ENCODE results near the gene IFT122. TPM values are rescaled to one million over a fixed set of nuclear protein-coding genes. Genes with fewer than 3 reads are reported as not detected.
"Not testable (repeated sequence)": the region's sequence is repeated elsewhere in the genome, so short reads cannot be mapped to it uniquely, and the experiment has no call there.

The IFT122 gene
- polyA plus RNA-seq, 6 donors from 2014 or later = 4.4 to 9.7 (median 5.1) TPM; not detected in 1

DNA sequence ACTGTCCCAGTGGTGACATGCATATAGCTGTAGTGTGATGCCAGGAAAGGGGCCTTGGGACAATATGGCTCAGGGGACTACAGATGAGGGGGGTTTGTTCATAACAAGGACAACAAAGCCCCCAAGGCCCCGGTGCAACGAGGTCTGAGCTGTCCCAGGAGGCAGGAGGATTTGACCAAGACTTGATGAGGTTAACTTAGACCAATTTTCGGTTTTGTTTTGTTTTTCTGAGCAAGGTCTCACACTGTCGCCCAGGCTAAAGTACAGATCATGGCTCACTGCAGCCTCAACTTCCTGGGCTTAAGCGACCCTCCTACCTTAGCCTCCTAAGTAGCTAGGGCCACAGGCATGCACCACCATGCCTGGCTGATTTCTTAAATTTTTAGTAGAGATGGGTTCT, 35.4 kb upstream of the IFT122 start:
- H3K27ac Mint-ChIP-seq = no peak overlapping the region
- no peaks in the 10 kb centered on the region for H3K27me3 Mint-ChIP-seq
- no peaks in the 10 kb centered on the region for H3K36me3 Mint-ChIP-seq
- ATAC-seq (ENCODE audit: low read depth in 2 of 2) (no peak), DNase-seq (no peak)
- H3K4me1 Mint-ChIP-seq = peaks cover 4 to 22% (median 10%) of the 10 kb centered on the region in 3 donors
- H3K9me3 Mint-ChIP-seq = no peaks in the 10 kb centered on the region
- no peak overlapping the region for H3K4me3 Mint-ChIP-seq

DNA sequence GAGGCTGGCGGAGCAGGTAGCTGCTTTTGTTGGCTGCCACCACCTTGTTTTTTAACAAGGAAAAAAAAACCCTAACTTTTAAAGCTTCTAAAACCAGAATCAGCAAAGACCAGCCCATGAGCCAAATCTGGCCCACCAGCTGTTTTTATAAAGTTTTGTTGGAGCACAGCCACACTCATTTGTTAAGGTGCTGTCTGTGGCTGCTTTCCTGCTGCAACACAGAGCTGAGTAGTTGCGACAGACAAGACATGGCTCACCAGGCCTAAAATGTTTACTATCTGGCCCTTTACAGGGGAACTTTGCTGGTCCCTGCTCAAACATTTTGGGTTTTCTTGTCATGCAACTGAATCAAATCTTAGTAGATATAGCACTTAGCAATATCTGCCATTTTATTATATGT, 30.5 kb upstream of the IFT122 start:
- H3K4me3 Mint-ChIP-seq = no peak overlapping the region
- ATAC-seq (ENCODE audit: low read depth in 2 of 2) (no peak), DNase-seq (no peak)
- H3K27me3 Mint-ChIP-seq = peaks cover 0 to 8% (median 5%) of the 10 kb centered on the region in 3 donors
- peaks cover 0 to 9% (median 6%) of the 10 kb centered on the region in 3 donors for H3K4me1 Mint-ChIP-seq
- H3K36me3 Mint-ChIP-seq = peaks cover 0 to 7% of the 10 kb centered on the region in 2 donors
- H3K9me3 Mint-ChIP-seq = no peaks in the 10 kb centered on the region
- peak overlapping the region in 1 of 6 donors; percentile 66 for H3K27ac Mint-ChIP-seq

DNA sequence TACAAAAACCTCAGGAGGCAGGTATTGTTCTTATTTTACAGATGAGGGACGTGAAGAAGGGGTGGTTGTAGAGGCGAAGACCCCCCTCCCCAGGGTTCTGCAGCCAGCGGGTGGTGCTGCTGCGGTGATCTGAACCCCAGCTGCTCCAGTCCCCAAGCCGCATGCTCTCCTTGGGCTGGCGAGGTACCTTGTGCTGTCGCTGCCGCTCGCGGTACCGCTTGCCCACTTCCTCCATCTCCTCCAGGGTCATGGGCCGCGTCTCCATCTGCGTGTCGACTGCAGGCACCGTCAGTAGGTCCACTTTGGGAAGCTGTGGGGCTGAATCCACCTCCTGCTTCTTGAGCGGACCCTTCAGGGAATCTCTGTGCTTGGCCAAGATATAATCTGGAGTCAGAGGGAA, 29.1 kb upstream of the IFT122 start:
- Mint-ChIP-seq H3K4me3 (no peak overlapping the region), H3K4me1 (peaks cover 0 to 12% (median 9%) of the 10 kb centered on the region in 3 donors), H3K36me3 (peaks cover 0 to 7% of the 10 kb centered on the region in 2 donors), H3K27ac (peak overlapping the region in 2 of 6 donors; percentile 47 to 82), H3K9me3 (no peaks in the 10 kb centered on the region), H3K27me3 (peaks cover 0 to 8% (median 5%) of the 10 kb centered on the region in 3 donors)
- DNase-seq (no peak), ATAC-seq (ENCODE audit: low read depth in 2 of 2) (no peak)

DNA sequence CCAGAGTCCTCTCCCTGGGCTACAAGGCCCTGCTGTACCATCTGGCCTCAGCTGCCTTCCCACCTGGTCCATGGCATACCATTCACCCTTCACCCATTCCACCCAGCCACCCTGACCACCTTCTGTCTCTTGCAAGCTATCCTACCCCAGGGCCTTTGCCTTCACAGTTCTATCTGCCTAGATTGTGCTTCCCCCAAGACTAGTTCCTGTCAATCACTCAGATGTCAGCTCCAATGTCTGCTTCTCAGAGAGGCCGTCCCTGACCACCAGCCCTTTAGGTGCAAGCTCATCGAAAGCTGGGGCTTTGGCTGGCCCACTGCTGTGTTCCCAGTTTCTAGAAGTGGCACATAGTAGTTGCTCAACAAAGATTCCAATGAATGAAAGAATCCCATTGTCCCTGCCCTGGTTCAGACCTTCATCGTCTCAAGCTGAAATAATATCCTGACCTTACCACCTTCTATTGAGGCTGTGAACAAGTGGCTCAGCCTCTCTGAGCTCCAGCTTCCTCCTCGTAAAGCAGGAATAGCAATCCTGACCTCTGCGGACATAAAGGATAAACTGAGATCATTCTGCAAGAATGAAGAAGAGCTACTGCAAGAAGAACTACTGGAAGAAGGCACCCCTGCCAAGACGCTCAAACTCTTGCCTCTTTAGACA, 27.4 kb upstream of the IFT122 start:
- ATAC-seq (ENCODE audit: low read depth in 2 of 2) = no peak
- peaks cover 0 to 12% (median 9%) of the 10 kb centered on the region in 3 donors for H3K4me1 Mint-ChIP-seq
- H3K27me3 Mint-ChIP-seq = peaks cover 0 to 8% (median 5%) of the 10 kb centered on the region in 3 donors
- peak overlapping the region in 1 of 6 donors; percentile 88 for H3K27ac Mint-ChIP-seq
- no peaks in the 10 kb centered on the region for H3K9me3 Mint-ChIP-seq
- peaks cover 0 to 7% of the 10 kb centered on the region in 2 donors for H3K36me3 Mint-ChIP-seq
- DNase-seq = no peak
- no peak overlapping the region for H3K4me3 Mint-ChIP-seq

- H3K4me3 Mint-ChIP-seq; DNase-seq; ATAC-seq (ENCODE audit: low read depth in 2 of 2); H3K9me3 Mint-ChIP-seq; H3K36me3 Mint-ChIP-seq; H3K27me3 Mint-ChIP-seq: not testable (repeated sequence)
- H3K27ac Mint-ChIP-seq = peak overlapping the region in 1 of 6 donors; percentile 88
- peaks cover 0 to 12% (median 9%) of the 10 kb centered on the region in 3 donors for H3K4me1 Mint-ChIP-seq
Measured at GRCh38 chr3:129413238-129413637, 26.8 kb upstream of the IFT122 start.

GRCh38 chr3:129413687-129414506, 26.1 kb upstream of the IFT122 start:
- Mint-ChIP-seq H3K9me3 (no peaks in the 10 kb centered on the region), H3K36me3 (peaks cover 0 to 7% of the 10 kb centered on the region in 2 donors), H3K27ac (peak overlapping the region in 2 of 6 donors; percentile 8 to 55), H3K4me1 (peaks cover 0 to 12% (median 5%) of the 10 kb centered on the region in 3 donors), H3K4me3 (no peak overlapping the region), H3K27me3 (peaks cover 0 to 8% (median 5%) of the 10 kb centered on the region in 3 donors)
- no peak for DNase-seq
- no peak for ATAC-seq (ENCODE audit: low read depth in 2 of 2)

- peak overlapping the region in 1 of 6 donors; percentile 13 for H3K27ac Mint-ChIP-seq
- H3K36me3 Mint-ChIP-seq = peaks cover 0 to 7% of the 10 kb centered on the region in 2 donors
- H3K27me3 Mint-ChIP-seq = peaks cover 0 to 8% (median 5%) of the 10 kb centered on the region in 3 donors
Measured at GRCh38 chr3:129415378-129415777, 24.6 kb upstream of the IFT122 start.

GRCh38 chr3:129415830-129416229, 24.2 kb upstream of the IFT122 start:
- Mint-ChIP-seq H3K27me3 (peaks cover 0 to 8% (median 5%) of the 10 kb centered on the region in 3 donors), H3K4me3 (no peak overlapping the region), H3K9me3 (no peaks in the 10 kb centered on the region), H3K27ac (no peak overlapping the region), H3K36me3 (peaks cover 0 to 7% of the 10 kb centered on the region in 2 donors), H3K4me1 (peaks cover 0 to 6% (median 0%) of the 10 kb centered on the region in 3 donors)
- ATAC-seq (ENCODE audit: low read depth in 2 of 2) = no peak
- DNase-seq = no peak

More at GRCh38 chr3:129415378-129415777, 24.6 kb upstream of the IFT122 start:
- DNase-seq (no peak), ATAC-seq (ENCODE audit: low read depth in 2 of 2) (no peak)
- H3K4me3 Mint-ChIP-seq = no peak overlapping the region
- no peaks in the 10 kb centered on the region for H3K9me3 Mint-ChIP-seq
- peaks cover 0 to 6% (median 0%) of the 10 kb centered on the region in 3 donors for H3K4me1 Mint-ChIP-seq

GRCh38 chr3:129416415-129416814, 23.6 kb upstream of the IFT122 start:
- Mint-ChIP-seq H3K4me3 (no peak overlapping the region), H3K9me3 (no peaks in the 10 kb centered on the region), H3K27me3 (peaks cover 0 to 8% (median 5%) of the 10 kb centered on the region in 3 donors), H3K4me1 (peaks cover 0 to 6% (median 0%) of the 10 kb centered on the region in 3 donors), H3K36me3 (peaks cover 0 to 7% of the 10 kb centered on the region in 2 donors), H3K27ac (no peak overlapping the region)
- DNase-seq (no peak), ATAC-seq (ENCODE audit: low read depth in 2 of 2) (no peak)

- Mint-ChIP-seq H3K27me3 (peaks cover 0 to 8% (median 5%) of the 10 kb centered on the region in 3 donors), H3K4me3 (no peak overlapping the region), H3K9me3 (no peaks in the 10 kb centered on the region), H3K36me3 (peaks cover 0 to 7% of the 10 kb centered on the region in 2 donors), H3K27ac (no peak overlapping the region), H3K4me1 (peaks cover 0 to 6% (median 0%) of the 10 kb centered on the region in 3 donors)
- ATAC-seq (ENCODE audit: low read depth in 2 of 2) (no peak), DNase-seq (no peak)
Measured at GRCh38 chr3:129417326-129417725, 22.7 kb upstream of the IFT122 start.

DNA sequence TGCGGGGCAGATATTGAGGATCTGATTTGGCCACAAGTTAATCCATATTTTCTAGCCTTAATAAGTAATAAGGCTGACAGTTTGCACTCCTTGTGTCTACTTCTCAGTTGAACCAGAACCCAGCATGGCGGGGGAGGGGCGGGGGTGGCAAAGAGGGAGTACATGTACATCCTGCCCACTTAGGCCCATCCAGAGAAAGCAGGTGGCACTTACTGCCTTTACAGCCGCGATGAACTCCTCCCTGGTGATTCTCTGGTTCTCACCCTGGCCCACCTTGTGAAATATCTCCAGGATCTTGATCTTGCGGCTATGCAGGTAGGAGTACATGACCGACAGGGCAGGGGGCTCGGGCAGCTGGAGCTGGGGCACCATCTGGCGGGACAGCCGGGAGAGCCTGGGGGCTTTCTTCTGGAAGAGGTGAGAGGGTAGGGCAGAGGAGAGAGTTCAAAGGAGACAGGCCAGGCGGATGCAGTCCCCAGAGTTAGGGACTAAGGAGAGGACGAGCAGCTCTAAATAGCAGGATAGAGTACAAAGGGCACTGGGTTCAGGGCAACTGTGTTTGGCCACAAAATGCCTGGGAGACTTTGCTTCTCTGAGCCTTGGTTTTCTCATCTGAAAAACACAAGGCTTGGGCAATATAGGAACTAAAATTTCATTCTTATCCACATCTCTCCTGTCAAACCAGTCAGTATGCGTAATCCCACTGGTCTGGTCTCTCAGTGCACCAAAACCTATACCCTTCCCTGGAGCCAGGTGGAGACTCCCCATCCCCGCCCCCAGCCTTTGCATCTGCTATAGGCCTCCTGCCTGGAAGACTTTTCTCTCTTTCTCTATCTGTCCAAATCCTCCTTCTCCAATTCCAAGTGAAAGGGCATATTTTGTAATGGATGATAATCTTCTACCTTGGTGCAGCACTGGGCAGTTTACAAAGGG, 21.7 kb upstream of the IFT122 start:
- ATAC-seq (ENCODE audit: low read depth in 2 of 2) (no peak), DNase-seq (no peak)
- H3K4me1 Mint-ChIP-seq = peaks cover 0 to 6% (median 0%) of the 10 kb centered on the region in 3 donors
- peaks cover 0 to 7% of the 10 kb centered on the region in 2 donors for H3K36me3 Mint-ChIP-seq
- peak overlapping the region in 1 of 6 donors; percentile 59 for H3K27ac Mint-ChIP-seq
- H3K27me3 Mint-ChIP-seq = peaks cover 0 to 7% (median 0%) of the 10 kb centered on the region in 3 donors
- H3K4me3 Mint-ChIP-seq = no peak overlapping the region
- no peaks in the 10 kb centered on the region for H3K9me3 Mint-ChIP-seq

DNA sequence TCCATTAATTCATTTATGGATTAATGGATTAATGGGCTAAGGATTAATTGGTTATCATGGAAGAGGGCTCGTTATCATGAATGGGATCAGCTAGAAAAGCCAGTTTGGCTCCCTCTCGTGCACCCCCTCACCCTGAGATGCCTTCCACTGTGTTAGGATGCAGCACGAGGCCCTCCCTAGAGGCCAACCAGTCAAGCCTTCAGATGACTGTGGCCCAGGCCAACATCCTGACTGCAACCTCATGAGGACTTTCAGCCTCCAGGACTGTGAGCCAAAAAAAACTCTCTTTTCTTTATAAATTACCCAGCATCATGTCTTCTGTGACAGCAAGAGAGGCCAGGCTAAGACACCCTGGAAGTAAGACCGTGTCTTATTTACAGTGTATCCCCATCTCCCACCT, 20.5 kb upstream of the IFT122 start:
- Mint-ChIP-seq H3K27ac (no peak overlapping the region), H3K4me1 (peaks cover 10 to 17% (median 10%) of the 10 kb centered on the region in 3 donors), H3K36me3 (peaks cover 0 to 9% of the 10 kb centered on the region in 2 donors), H3K9me3 (peaks cover 4 to 10% (median 7%) of the 10 kb centered on the region in 7 donors), H3K4me3 (no peak overlapping the region), H3K27me3 (no peaks in the 10 kb centered on the region)
- no peak for DNase-seq
- ATAC-seq (ENCODE audit: low read depth in 2 of 2) = no peak
